Muscle layer of colon (tissue), 2 donors: Measurements from ENCODE around the gene GOT1.

Source experiments
- H3K27ac ChIP-seq: one replicate; pipeline ENCODE4 v1.7.0; 2013; ENCODE audit warnings: low read depth, mild to moderate bottlenecking, low read length, moderate library complexity
- H3K27me3 ChIP-seq, 2 donors: one replicate each; pipeline ENCODE4 v1.7.0; 2013; ENCODE audit warnings: low read length in 2 of 2, mild to moderate bottlenecking in 2 of 2; ENCODE audit not compliant: insufficient read depth in 2 of 2, control insufficient read depth in 1 of 2
- H3K36me3 ChIP-seq: one replicate; pipeline ENCODE4 v1.7.0; 2013; ENCODE audit warnings: mild to moderate bottlenecking, low read length; ENCODE audit not compliant: insufficient read depth
- H3K4me1 ChIP-seq: one replicate; pipeline ENCODE4 v1.7.0; 2013; ENCODE audit warnings: mild to moderate bottlenecking, low read length; ENCODE audit not compliant: insufficient read depth
- H3K4me3 ChIP-seq, 2 donors: one replicate each; pipeline ENCODE4 v1.7.0; 2013; ENCODE audit warnings: low read length in 2 of 2, low read depth in 1 of 2, mild to moderate bottlenecking in 1 of 2, moderate library complexity in 1 of 2
- H3K9ac ChIP-seq: one replicate; pipeline ENCODE4 v1.7.0; 2013; ENCODE audit warnings: low read length
- H3K9me3 ChIP-seq: one replicate; pipeline ENCODE4 v1.7.0; 2013; ENCODE audit warnings: mild to moderate bottlenecking, low read length
- donor health status: abdominal sarcoma.
- donor health status: Adenocarcinoma of cecum.

Gene GOT1

GRCh38 chr10:99394256-99394655, 36.2 kb downstream of the GOT1 start:
- Histone ChIP-seq H3K4me1 (peaks cover 8% of the 10 kb centered on the region), H3K9ac (no peak overlapping the region), H3K9me3 (no peaks in the 10 kb centered on the region), H3K36me3 (peaks cover 18% of the 10 kb centered on the region), H3K27me3 (no peaks in the 10 kb centered on the region), H3K27ac (no peak overlapping the region), H3K4me3 (no peak overlapping the region)

- Histone ChIP-seq H3K4me3 (no peak overlapping the region), H3K9me3 (no peaks in the 10 kb centered on the region), H3K27ac (no peak overlapping the region), H3K9ac (no peak overlapping the region), H3K27me3 (no peaks in the 10 kb centered on the region), H3K4me1 (peaks cover 8% of the 10 kb centered on the region), H3K36me3 (peaks cover 16% of the 10 kb centered on the region)
These were observed 36.7 kb downstream of the GOT1 start for GRCh38 chr10:99393683-99394082.

- H3K4me3 ChIP-seq: no peak overlapping the region
- H3K9me3 ChIP-seq: no peaks in the 10 kb centered on the region
- no peak overlapping the region for H3K27ac ChIP-seq
- H3K9ac ChIP-seq: no peak overlapping the region
- peaks cover 8% of the 10 kb centered on the region for H3K4me1 ChIP-seq
- H3K36me3 ChIP-seq: peaks cover 16% of the 10 kb centered on the region
- H3K27me3 ChIP-seq: no peaks in the 10 kb centered on the region
These were observed 37.4 kb downstream of the GOT1 start for GRCh38 chr10:99393036-99393435.

- H3K27ac ChIP-seq: no peak overlapping the region
- peaks cover 7% of the 10 kb centered on the region for H3K36me3 ChIP-seq
These were observed 39.1 kb downstream of the GOT1 start for GRCh38 chr10:99391346-99391745.

GRCh38 chr10:99389729-99390480, 40.5 kb downstream of the GOT1 start:
- Histone ChIP-seq H3K9ac (no peak overlapping the region), H3K27me3 (no peaks in the 10 kb centered on the region), H3K4me1 (peaks cover 3% of the 10 kb centered on the region), H3K9me3 (no peaks in the 10 kb centered on the region), H3K27ac (no peak overlapping the region), H3K4me3 (no peak overlapping the region), H3K36me3 (peaks cover 4% of the 10 kb centered on the region)

More at GRCh38 chr10:99391346-99391745, 39.1 kb downstream of the GOT1 start:
- Histone ChIP-seq H3K9me3 (no peaks in the 10 kb centered on the region), H3K27me3 (no peaks in the 10 kb centered on the region), H3K9ac (no peak overlapping the region), H3K4me1 (peaks cover 8% of the 10 kb centered on the region), H3K4me3 (no peak overlapping the region)

GRCh38 chr10:99387541-99387940, 42.9 kb downstream of the GOT1 start:
- Histone ChIP-seq H3K27me3 (no peaks in the 10 kb centered on the region), H3K4me3 (no peak overlapping the region), H3K9me3 (no peaks in the 10 kb centered on the region), H3K9ac (no peak overlapping the region), H3K4me1 (no peaks in the 10 kb centered on the region), H3K36me3 (no peaks in the 10 kb centered on the region), H3K27ac (no peak overlapping the region)

GRCh38 chr10:99387071-99387470, 43.4 kb downstream of the GOT1 start:
- Histone ChIP-seq H3K4me3 (no peak overlapping the region), H3K9ac (no peak overlapping the region), H3K9me3 (no peaks in the 10 kb centered on the region)

GRCh38 chr10:99382176-99382575, 48.2 kb downstream of the GOT1 start:
- Histone ChIP-seq H3K4me3 (no peak overlapping the region), H3K27me3 (no peaks in the 10 kb centered on the region), H3K36me3 (no peaks in the 10 kb centered on the region), H3K27ac (no peak overlapping the region), H3K9ac (no peak overlapping the region), H3K4me1 (no peaks in the 10 kb centered on the region), H3K9me3 (no peaks in the 10 kb centered on the region)

More at GRCh38 chr10:99387071-99387470, 43.4 kb downstream of the GOT1 start:
- H3K27me3 ChIP-seq: no peaks in the 10 kb centered on the region
- H3K4me1 ChIP-seq: no peaks in the 10 kb centered on the region
- no peak overlapping the region for H3K27ac ChIP-seq
- H3K36me3 ChIP-seq: no peaks in the 10 kb centered on the region

GRCh38 chr10:99375426-99375825, 55.0 kb downstream of the GOT1 start:
- Histone ChIP-seq H3K36me3 (no peaks in the 10 kb centered on the region), H3K9ac (no peak overlapping the region), H3K9me3 (no peaks in the 10 kb centered on the region), H3K27ac (no peak overlapping the region), H3K27me3 (no peaks in the 10 kb centered on the region), H3K4me3 (no peak overlapping the region), H3K4me1 (no peaks in the 10 kb centered on the region)

GRCh38 chr10:99374972-99375371, 55.5 kb downstream of the GOT1 start:
- H3K27me3 ChIP-seq: no peaks in the 10 kb centered on the region
- H3K4me1 ChIP-seq: no peaks in the 10 kb centered on the region
- H3K36me3 ChIP-seq: no peaks in the 10 kb centered on the region
- H3K4me3 ChIP-seq: no peak overlapping the region
- H3K27ac ChIP-seq: no peak overlapping the region
- no peaks in the 10 kb centered on the region for H3K9me3 ChIP-seq
- no peak overlapping the region for H3K9ac ChIP-seq

- no peaks in the 10 kb centered on the region for H3K27me3 ChIP-seq
- no peaks in the 10 kb centered on the region for H3K4me1 ChIP-seq
- H3K27ac ChIP-seq: no peak overlapping the region
- H3K36me3 ChIP-seq: no peaks in the 10 kb centered on the region
- no peak overlapping the region for H3K4me3 ChIP-seq
- H3K9ac ChIP-seq: no peak overlapping the region
- no peaks in the 10 kb centered on the region for H3K9me3 ChIP-seq
These were observed 55.9 kb downstream of the GOT1 start for GRCh38 chr10:99374526-99374925.
